ENCODE data around the gene RPP25.
"Not testable (repeated sequence)": the region's sequence is repeated elsewhere in the genome, so short reads cannot be mapped to it uniquely, and the experiment has no call there.

RPP25 gene

DNA sequence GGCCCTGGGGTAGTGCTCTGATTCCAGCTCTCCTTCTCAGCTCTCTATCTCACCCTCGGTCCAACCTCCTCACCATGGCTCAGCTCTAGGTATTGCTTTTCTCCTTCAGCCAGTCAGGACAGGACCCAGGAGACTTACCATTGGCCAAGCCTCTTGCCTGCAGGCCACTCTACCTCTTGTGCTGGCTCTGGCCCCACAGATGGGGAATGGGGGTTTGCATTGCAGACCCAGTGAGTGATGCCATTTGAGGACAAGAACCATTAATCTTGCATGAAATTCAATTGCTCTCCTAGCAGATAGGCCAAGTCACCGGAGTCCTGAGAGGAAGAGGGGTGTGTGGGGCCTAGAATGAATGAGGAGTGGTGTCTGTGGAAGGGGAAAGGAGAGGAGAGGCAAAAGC, 6.1 kb upstream of the RPP25 start:
- no peak for DNase-seq (ENCODE audit: low read depth)

DNA sequence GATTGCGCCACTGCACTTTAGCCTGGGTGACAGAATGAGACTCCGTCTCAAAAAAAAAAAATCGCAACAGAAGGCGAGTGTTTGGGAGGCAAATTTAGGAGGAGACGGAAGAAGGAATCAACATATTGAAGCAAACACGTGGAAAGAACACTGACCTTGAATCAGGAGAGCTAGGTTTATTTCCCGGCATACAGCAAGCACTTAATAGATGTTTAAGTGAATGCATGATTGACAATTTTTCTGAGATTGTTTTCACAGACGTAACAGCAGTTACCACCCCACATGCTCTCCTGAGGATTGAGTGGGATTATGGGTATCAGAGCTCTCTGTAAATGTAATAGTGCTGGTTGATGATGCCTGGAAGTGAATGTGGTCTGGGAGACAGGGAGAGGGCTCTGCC, 5.6 kb upstream of the RPP25 start:
- no peak for DNase-seq (ENCODE audit: low read depth)

GRCh38 chr15:74961616-74962015, 5.0 kb upstream of the RPP25 start:
- no peak for DNase-seq (ENCODE audit: low read depth)

- DNase-seq (ENCODE audit: low read depth): no peak
These were observed 4.5 kb upstream of the RPP25 start for GRCh38 chr15:74960995-74961588.

GRCh38 chr15:74960286-74960685, 3.7 kb upstream of the RPP25 start:
- DNase-seq (ENCODE audit: low read depth): no peak

- DNase-seq (ENCODE audit: low read depth): no peak
These were observed 3.0 kb upstream of the RPP25 start for GRCh38 chr15:74959586-74959939.

DNA sequence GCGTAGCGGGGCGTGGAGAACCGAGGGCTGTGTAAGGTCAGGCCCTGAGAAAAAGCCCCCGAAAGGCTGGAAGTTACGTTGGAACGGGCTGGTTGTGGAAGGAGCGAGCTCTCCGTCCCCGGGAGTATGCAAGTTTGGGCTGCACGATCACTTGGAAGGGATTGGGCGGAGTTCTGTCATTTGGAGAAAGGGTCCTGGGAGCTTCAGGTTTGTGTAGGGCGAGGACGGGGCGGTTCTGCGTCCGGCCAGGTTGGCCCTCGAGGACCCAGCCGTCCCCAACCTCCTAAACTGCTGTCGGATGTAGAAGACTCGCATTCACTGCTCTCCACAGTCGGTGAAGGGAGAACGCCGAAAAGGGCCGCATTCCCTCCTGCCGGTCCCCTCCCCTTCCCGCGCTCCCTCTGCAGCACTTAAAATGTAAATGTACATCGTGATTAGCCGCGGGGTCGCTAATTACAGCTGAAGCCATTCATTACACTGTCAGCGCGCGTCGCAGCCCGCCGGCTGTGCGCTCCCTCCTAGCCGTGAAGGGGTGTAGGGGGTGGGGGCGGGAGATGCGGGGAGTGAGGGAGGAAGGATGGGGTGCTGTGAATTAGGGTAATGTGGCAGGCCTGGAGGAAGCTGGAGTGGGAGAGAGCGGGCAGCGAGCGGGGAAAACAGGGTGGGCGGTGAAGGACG, 2.5 kb upstream of the RPP25 start:
- no peak for DNase-seq (ENCODE audit: low read depth)

GRCh38 chr15:74958320-74958907, 1.8 kb upstream of the RPP25 start:
- no peak for DNase-seq (ENCODE audit: low read depth)

GRCh38 chr15:74957476-74958035, 984 bp upstream of the RPP25 start:
- no peak for DNase-seq (ENCODE audit: low read depth)

DNA sequence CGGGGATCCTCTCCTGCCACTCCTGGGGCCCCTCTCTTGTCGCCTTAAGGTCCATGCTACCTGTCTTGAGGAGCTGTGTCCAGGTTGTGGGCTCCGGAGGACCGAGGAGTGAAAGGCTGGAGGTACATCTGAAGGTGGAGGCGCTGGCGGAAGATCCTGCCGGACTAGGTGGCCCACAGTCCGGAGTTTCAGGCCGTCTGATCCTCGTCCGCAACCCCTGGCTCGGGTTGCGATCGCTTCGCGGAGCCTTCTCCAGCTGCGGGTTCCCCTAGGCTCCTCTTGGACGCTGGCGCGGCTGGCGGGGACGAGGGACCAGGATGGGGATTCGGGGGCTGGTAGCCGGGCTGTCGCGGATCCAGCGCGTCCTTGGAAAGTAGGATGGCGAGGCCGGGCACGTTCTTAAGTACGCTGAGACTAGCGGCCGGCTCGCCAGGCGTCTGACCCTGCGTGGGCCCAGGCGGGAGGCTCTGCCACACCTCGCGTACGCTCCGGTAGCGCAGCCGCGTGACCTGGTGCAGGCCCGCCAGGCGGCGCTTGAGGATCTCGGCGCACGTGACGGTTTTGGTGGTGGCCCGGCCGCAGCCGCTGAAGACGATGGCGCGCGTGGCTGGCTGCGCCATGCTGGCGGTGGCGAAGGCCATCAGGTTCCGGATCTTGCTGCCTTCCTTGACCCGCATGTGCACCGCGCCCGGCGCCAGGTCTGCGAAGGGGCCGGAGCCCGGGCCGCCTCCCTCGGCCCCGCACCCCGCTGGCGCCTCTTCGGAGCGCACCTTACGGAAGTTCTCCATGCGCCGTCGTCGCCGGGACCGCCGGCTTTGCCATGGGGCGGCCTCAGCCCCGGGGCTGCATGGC, 550 bp downstream of the RPP25 start:
- peak; percentile 22 for DNase-seq (ENCODE audit: low read depth)

GRCh38 chr15:74955017-74955416, 1.6 kb downstream of the RPP25 start:
- no peak for DNase-seq (ENCODE audit: low read depth)

- no peak for DNase-seq (ENCODE audit: low read depth)
These were observed 2.1 kb downstream of the RPP25 start for GRCh38 chr15:74954515-74954914.

GRCh38 chr15:74951006-74951405, 5.6 kb downstream of the RPP25 start:
- no peak for DNase-seq (ENCODE audit: low read depth)

- peak; percentile 65 for DNase-seq (ENCODE audit: low read depth)
These were observed 6.3 kb downstream of the RPP25 start for GRCh38 chr15:74950078-74950908.

GRCh38 chr15:74937590-74938371, 18.8 kb downstream of the RPP25 start, which contains the start of gene COX5A:
Gene COX5A, minus strand, starts transcription at chr15:74938073. Its CDS starts 59 bp downstream, at chr15:74938014.
- DNase-seq (ENCODE audit: low read depth): peak; percentile 76

GRCh38 chr15:74937272-74937589, 19.3 kb downstream of the RPP25 start:
- no peak for DNase-seq (ENCODE audit: low read depth)

GRCh38 chr15:74935193-74935592, 21.4 kb downstream of the RPP25 start:
- DNase-seq (ENCODE audit: low read depth): not testable (repeated sequence)

GRCh38 chr15:74933573-74933972, 23.0 kb downstream of the RPP25 start:
- no peak for DNase-seq (ENCODE audit: low read depth)

DNA sequence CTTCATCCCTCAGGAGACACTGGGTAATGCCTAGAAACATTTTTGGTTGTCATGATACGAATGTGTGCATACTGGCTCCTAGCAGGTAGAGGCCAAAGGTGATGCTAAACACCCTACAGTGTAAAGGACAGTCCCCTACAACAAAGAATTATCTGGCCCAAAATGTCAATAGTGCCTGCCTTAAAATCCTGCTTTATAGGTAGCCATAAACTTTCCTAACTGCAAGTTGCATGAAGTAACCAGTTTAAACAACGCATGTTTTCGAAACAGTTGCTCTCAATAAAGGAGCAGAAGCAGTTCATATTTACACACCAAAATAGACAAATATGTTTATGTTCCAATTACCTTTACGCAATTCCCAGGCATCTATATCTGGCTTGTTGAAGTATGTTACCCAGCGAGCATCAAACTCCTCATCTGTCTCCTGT, 27.8 kb downstream of the RPP25 start:
- DNase-seq (ENCODE audit: low read depth): no peak

GRCh38 chr15:74924525-74924924, 32.0 kb downstream of the RPP25 start:
- no peak for DNase-seq (ENCODE audit: low read depth)

GRCh38 chr15:74920456-74920855, 36.1 kb downstream of the RPP25 start:
- DNase-seq (ENCODE audit: low read depth): no peak
